WERI-Rb-1 (cell line): ENCODE results near the gene ARMC8.

ENCODE experiments used
- DNase-seq: peaks from one replicate; pipeline ENCODE4 v3.0.0-alpha.2; 2020
- H3K27ac ChIP-seq: fragments of 250-450 bp; sonication (Bioruptor Pico); 2 replicates; pipeline ENCODE4 v1.5.1; 2020; ENCODE audit warnings: mild to moderate bottlenecking, moderate library complexity
- H3K27me3 ChIP-seq: fragments of 250-450 bp; sonication (Bioruptor Pico); 2 replicates; pipeline ENCODE4 v1.5.1; 2021; ENCODE audit warnings: mild to moderate bottlenecking, low read depth, moderate library complexity; ENCODE audit not compliant: insufficient read depth, severe bottlenecking
- H3K36me3 ChIP-seq: fragments of 250-450 bp; sonication (Bioruptor Pico); 2 replicates; pipeline ENCODE4 v1.5.1; 2020; ENCODE audit warnings: mild to moderate bottlenecking, moderate library complexity
- H3K4me3 ChIP-seq: 2 replicates; pipeline ENCODE4 v1.5.1; 2011; ENCODE audit warnings: low read depth, mild to moderate bottlenecking, control low read depth, low read length
- H3K9me3 ChIP-seq: fragments of 250-450 bp; sonication (Bioruptor Pico); 2 replicates; pipeline ENCODE4 v1.5.1; 2021; ENCODE audit warnings: mild to moderate bottlenecking, moderate library complexity; ENCODE audit not compliant: severe bottlenecking
- CTCF ChIP-seq: IDR thresholded peaks from 2 replicates; pipeline ENCODE4 v1.5.1; 2011; ENCODE audit warnings: low read depth, mild to moderate bottlenecking, control low read depth, inconsistent platforms, low read length

The ARMC8 gene

GRCh38 chr3:138222942-138223287 is 35.8 kb downstream of the ARMC8 start:
- TF ChIP-seq CTCF, result no peak
- no peak overlapping the region for H3K4me3 ChIP-seq
- peaks cover 48% of the 10 kb centered on the region for H3K36me3 ChIP-seq
- DNase-seq, result no peak
- no peaks in the 10 kb centered on the region for H3K9me3 ChIP-seq
- H3K27ac ChIP-seq, result no peak overlapping the region
- no peaks in the 10 kb centered on the region for H3K27me3 ChIP-seq

GRCh38 chr3:138227650-138228049 is 40.5 kb downstream of the ARMC8 start:
- Histone ChIP-seq H3K27ac (no peak overlapping the region), H3K9me3 (no peaks in the 10 kb centered on the region), H3K4me3 (no peak overlapping the region), H3K27me3 (no peaks in the 10 kb centered on the region), H3K36me3 (peaks cover 76% of the 10 kb centered on the region)
- no peak for DNase-seq
- no peak for TF ChIP-seq CTCF

- H3K36me3 ChIP-seq, result peaks cover 54% of the 10 kb centered on the region
- no peaks in the 10 kb centered on the region for H3K9me3 ChIP-seq
- H3K27ac ChIP-seq, result no peak overlapping the region
- H3K27me3 ChIP-seq, result no peaks in the 10 kb centered on the region
- no peak overlapping the region for H3K4me3 ChIP-seq
- TF ChIP-seq CTCF, result no peak
- DNase-seq, result no peak
Observed at GRCh38 chr3:138230525-138230924, 43.4 kb downstream of the ARMC8 start.

GRCh38 chr3:138232705-138233364 is 45.7 kb downstream of the ARMC8 start:
- no peaks in the 10 kb centered on the region for H3K27me3 ChIP-seq
- no peak overlapping the region for H3K4me3 ChIP-seq
- no peaks in the 10 kb centered on the region for H3K9me3 ChIP-seq
- TF ChIP-seq CTCF, result no peak
- H3K27ac ChIP-seq, result no peak overlapping the region
- DNase-seq, result no peak
- H3K36me3 ChIP-seq, result peaks cover 49% of the 10 kb centered on the region

GRCh38 chr3:138234401-138235179 is 47.5 kb downstream of the ARMC8 start:
- Histone ChIP-seq H3K27ac (no peak overlapping the region), H3K9me3 (no peaks in the 10 kb centered on the region), H3K27me3 (no peaks in the 10 kb centered on the region), H3K36me3 (peaks cover 44% of the 10 kb centered on the region), H3K4me3 (no peak overlapping the region)
- DNase-seq, result no peak
- no peak for TF ChIP-seq CTCF
